Activated T-cell treated with anti-CD3 and anti-CD28 coated beads for 1 hour (primary cell): ENCODE results near the gene CLHC1.
A peak's percentile ranks its signal among the peaks of the same experiment; 100 is the strongest.
"Not testable (repeated sequence)": the region's sequence is repeated elsewhere in the genome, so short reads cannot be mapped to it uniquely, and the experiment has no call there.

Experiments
- DNase-seq: peaks from one replicate; pipeline ENCODE4 v3.0.0-alpha.2; 2020; ENCODE audit warnings: low read depth

Gene CLHC1

DNA sequence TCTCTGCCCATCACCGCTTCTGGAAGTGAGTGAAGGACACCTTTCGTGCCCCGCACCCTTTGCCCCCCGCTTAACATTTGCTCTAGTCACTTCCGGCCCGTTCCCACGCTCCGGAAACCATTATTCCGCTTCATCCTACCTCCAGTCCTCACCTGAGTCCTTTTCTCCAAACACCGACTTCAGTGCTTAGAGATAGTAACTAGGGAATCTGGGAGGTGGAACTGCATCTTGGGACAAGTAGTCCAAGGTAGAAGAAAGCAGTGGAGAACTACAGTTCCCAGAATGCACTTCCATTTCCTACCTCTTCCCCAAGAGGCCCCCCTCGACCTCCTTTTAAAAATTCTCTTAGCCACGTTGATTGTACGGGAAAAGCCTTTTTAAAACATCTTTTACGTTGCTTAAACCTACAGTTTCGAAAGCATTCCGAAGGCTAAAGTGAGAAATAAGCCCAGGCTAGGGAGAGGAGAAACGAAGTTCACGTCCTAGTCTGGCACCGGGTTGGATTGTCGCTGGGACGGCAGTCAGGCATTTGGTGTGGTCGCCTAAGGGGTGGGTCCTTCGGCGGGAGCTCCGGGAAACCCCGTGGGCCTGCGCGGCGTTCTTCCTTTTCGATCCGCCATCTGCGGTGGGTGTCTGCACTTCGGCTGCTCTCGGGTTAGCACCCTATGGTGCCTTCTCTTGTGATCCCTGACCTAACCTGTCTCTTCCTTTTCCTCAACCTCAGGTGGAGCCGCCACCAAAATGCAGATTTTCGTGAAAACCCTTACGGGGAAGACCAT, at the start of gene CLHC1, which contains the start of gene RPS27A:
CLHC1 (minus strand) TSS at position 210 of the 779 bp plus-strand sequence. CDS start 9,882 bp downstream, outside the sequence.
RPS27A (plus strand) TSS at position 605 of the 779 bp plus-strand sequence; CDS start at position 742, 137 bp downstream.
- peak; percentile 94 for DNase-seq

DNA sequence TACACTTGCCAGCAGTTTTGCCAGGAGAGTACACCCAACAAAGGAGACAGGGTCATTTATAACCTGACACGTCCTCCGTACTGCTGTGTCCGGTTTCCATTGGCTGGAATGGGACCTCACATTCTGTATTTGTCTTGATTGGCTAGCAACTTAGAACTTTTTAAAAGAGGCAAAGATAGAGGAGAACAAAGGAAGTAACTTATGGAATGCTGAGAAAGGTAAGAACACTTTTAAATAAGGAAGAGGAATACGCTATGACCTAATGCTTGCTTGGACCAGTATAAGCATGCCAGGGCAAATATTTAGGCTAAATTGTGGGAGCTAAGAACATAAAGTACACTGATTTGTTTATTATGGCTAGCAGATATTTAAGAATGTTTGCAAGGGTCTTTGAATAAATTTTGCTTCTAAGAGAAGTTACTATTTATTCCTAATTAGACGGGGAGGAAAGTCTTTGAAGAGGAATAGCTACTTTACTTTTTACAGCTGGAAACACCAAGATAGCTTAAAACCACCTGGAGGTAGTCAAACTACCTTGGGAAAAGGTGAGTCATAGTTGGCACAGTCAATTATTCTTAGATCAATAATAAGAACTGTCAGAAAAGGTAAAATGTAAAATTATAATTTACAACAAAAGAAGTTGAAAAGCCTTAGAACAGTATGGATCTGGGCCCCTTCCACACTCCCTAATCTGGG, 48.9 kb upstream of the CLHC1 start:
- not testable (repeated sequence) for DNase-seq

DNA sequence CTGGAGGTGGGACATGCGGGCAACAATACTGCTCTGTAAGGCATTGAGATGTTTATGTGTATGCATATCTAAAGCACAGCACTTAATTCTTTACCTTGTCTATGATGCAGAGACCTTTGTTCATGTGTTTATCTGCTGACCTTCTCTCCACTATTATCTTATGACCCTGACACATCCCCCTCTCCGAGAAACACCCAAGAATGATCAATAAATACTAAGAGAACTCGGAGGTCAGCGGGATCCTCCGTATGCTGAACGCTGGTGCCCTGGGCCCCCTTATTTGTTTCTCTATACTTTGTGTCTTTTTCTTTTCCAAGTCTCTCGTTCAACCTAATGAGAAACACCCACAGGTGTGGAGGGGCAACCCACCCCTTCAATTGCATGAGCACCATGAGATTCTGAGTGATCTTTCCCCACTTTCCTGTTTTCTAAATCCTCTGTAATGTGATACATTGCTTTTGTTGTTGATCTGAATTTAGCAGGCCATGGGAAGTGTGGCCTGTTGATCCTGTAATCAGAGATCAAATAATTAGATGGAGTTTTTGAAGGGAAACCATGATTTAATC, 47.8 kb upstream of the CLHC1 start:
- DNase-seq, result not testable (repeated sequence)

DNA sequence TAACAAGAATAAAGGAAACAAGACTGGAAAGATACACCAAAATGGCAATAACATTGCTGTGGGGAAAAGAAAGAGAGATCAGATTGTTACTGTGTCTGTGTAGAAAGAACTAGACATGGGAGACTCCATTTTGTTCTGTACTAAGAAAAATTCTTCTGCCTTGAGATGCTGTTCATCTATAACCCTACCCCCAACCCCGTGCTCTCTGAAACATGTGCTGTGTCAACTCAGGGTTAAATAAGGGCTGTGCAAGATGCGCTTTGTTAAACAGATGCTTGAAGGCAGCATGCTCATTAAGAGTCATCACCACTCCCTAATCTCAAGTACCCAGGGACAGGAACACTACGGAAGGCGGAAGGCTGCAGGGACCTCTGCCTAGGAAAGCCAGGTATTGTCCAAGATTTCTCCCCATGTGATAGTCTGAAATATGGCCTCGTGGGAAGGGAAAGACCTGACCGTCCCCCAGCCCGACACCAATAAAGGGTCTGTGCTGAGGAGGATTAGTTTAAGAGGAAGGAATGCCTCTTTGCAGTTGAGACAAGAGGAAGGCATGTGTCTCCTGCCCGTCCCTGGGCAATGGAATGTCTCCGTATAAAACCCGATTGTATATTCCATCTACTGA, 47.2 kb upstream of the CLHC1 start:
- DNase-seq, result not testable (repeated sequence)

DNA sequence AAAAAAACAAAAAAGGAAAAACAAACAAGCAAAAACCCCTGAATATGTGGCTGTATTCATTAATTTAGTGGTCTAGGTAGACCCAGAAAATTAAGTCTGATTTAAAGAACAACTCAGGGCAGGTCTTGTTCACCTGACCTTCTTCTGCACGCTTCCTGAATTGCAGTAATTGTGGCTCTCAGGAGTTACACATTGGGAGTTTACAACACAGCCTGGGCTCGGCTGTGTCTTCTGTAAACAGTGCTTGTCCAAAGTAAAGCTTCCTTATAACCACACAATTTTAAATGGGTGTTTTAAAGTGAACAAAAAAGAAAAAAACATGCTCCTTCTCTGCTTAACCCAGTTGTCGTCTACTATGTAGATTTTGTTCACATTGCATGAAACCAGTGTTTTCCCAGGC, 45.2 kb upstream of the CLHC1 start:
- DNase-seq, result no peak

DNA sequence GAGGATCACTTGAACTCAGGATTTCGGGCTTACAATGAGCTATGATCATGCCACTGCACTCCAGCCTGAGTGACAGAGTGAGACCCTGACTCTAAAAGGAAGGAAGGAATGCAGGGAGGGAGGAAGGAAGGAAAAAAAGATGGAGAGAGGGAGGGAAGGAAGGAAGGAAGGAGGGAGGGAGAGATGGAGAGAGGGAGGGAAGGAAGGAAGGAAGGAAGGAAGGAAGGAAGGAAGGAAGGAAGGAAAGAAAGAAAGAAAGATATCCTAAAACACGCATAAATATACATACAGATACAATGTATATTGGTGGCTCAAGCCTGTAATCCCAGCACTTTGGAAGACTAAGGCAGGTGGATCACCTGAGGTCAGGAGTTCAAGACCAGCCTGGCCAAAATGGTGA, 42.3 kb upstream of the CLHC1 start:
- not testable (repeated sequence) for DNase-seq

DNA sequence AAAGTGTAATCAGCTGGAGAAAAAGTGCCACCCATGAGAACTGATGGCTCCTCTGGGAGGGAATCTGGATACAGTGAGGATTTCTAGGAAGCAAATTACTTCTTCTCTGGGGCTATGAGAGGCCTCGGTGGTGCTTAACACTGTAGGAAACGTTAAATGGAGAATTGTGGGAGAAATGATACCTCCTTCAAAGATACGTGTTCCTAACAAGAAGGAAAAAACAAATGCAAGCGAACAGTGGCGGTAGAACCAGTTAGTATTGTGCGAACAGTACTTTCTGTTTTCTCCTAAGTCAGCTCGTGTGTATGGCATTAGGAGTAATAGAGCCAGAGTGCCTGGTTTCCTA, 37.5 kb upstream of the CLHC1 start:
- no peak for DNase-seq

DNA sequence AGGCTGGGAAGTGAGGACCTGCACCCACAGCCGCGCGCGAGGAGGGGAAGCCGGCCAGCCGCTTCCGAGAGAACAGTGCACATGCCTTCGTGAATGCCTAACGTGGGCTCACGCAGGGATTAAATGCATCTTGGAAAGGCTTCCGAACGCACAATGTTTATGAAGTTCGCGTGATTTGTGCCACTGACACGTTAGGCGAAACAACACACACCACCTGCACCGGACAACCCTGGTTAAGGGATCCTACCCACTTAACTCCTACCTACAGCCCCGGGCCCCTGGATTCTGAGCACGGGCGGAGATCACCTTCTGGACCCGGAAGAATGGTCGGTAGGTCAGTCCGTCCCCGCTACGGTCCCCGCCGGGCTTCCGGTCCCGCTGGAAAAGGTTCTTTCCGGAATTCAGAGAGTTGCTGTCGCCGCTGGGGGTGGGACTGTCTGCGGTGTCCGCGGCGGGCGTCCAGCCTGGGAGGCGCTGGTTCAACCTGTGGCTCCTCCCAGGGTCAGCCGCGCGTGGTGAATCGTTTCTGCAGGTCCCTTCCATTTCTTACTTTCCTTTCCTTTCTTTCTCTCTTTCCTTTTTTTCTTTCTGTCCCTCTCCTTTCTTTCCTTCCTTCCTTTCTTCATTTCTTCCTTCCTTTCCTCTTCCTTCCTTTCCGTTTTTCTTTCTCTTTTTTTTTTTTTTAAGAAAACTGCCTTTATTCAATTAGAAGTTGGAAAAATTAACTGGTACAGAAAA, 37.0 kb upstream of the CLHC1 start, which contains the start of gene MTIF2:
MTIF2 (minus strand) TSS at position 325 of the 738 bp plus-strand sequence. CDS start 5,373 bp downstream, outside the sequence.
- DNase-seq, result peak; percentile 75

DNA sequence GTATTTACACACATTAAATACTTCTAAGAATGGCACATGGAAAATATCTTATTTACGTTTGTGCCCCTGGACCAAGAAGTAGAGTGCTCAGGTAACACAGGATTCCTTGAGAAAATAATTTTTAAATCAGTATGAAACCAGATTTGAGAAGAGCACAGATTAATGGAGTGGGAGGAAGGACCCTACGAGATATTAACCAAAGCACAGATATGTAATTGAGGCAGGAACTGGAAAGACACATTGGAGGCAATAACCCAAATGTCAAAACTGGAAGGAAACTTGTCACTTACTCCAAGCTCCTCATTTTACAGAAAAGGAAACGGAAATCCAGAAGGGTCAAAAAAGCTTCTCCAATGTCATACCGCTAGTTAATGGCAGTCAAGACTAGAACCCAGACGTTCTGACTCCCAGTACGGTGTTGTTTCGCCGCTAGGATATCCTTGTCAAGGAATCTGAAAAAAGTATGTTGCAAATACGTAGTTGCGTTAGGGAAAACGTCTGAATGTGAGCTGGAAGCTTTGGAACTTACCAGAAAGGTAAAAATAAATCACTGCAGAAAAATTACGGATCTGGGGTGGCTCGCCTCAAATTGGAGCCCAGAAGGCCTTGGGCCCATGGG, 36.3 kb upstream of the CLHC1 start:
- no peak for DNase-seq

DNA sequence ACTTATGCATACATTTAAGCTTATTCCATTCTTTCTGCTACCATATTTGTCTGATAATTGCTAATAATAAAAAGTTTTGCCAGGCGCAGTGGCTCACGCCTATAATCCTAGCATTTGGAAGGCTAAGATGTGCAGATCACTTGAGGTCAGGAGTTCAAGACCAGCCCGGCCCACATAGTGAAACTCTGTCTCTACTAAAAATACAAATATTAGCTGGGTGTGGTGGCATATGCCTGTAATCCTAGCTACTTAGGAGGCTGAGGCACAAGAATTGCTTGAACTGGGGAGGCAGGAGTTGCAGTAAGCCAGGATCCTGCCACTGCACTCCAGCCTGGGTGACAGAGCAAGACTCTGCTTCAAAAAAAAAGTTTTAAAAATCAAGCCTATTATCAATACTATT, 27.5 kb upstream of the CLHC1 start:
- not testable (repeated sequence) for DNase-seq

DNA sequence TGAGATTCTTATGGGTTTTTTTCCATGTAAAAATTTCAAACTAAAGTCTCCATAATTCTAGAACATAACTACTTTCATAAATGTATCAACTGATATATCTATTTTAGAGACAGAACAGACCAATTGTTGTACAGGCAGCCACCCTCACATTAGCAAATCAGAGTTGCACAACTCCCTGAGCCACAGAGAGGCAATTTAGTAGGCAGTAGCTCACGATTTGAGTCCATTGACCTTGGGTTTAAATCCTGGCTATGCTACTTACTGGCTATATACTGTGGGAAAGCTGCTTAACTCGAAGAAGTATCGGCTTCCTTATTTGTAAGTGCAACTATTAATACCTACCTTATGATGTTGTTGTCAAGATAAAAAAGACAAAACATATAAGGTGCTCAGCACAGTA, 20.7 kb upstream of the CLHC1 start:
- DNase-seq, result no peak

DNA sequence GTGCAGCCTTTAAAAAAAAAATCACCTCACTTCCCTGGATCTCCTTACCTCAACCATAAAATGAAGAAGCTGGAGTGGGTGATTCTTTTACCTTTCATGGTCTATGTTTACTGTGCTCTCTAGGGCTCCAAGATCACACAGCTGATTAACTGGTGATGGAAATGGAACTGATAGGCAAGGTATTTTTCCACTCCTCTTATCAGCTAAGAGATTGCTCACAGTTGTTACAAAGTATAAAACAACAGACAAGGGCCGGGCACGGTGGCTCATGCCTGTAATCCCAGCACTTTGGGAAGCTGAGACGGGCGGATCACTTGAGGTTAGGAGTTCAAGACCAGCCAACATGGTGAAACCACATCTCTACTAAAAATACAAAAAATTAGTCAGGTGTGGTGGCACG, 14.9 kb upstream of the CLHC1 start:
- no peak for DNase-seq

DNA sequence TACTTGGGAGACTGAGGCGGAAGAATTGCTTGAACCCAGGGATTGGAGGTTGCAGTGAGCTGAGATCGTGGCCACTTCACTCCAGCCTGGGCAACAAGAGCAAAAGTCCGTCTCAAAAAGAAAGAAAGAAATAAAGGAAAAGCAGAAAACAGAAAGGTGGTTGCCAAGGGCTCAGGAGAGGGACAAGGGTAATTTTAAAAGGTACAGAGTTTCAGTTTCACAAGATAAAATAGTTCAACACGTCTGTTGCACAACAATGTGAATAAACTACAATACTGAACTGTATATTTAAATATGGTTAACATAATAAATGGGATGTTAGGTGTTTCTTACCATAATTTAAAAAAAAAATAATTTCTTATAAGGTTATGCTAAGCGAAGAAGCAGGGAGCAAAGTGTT, 13.3 kb upstream of the CLHC1 start:
- no peak for DNase-seq

DNA sequence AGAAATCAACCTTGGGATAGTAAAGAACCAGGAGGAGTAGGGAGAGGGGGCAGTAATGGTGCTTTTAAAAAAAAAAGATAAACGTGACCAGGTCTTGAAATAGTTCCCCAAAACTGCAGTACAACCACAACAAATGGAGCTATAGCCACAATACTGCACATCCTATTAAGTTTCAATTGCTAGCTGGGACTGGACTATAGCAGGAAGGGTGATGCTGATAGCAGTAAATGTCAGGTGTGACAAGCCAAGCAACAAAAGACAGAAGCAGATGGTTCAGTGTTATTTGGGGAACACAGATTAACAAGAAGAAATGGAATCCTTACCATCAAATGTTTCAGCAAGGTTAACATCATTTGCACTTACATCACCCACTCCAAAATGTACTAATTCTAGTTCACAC, 10.5 kb upstream of the CLHC1 start:
- no peak for DNase-seq

DNA sequence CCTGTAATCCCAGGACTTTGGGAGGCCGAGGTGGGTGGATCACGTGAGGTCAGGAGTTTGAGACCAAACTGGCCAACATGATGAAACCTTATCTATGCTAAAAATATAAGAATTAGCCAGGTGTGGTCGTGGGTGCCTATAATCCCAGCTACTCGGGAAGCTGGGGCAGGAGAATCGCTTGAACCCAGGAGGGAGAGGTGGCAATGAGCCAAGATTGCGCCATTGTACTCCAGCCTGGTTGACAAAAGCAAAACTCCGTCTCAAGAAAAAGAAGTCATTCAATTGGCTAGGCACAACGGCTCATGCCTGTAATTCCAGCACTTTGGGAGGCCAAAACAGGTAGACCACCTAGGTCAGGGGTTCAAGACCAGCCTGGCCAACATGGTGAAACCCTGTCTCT, 9.5 kb upstream of the CLHC1 start:
- DNase-seq, result not testable (repeated sequence)

DNA sequence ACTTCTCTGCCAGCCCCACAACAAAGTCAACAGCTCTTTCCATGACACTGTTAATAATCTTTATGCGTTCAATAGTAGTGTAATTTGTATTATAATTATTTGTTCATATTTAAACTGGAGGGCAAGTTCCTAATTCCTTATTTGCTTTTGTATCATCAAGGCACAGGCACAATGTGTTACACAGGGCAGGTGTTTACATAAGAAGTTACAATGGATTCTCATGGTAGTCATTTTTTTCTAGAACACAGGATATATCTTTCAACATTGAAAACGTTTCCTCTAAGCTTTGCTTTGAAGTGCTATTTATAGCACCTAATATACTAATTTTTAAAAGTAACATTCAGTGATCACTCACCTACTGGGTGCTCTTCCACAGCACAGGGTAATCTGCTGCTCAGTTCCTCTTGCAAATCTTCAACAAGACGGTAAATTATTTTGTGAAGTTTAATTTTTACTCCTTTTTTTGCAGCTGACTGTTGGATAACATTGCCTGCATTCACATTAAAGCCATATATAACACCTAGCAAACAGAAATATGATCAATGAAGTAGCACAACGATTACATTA, 7.6 kb upstream of the CLHC1 start:
- DNase-seq, result no peak

DNA sequence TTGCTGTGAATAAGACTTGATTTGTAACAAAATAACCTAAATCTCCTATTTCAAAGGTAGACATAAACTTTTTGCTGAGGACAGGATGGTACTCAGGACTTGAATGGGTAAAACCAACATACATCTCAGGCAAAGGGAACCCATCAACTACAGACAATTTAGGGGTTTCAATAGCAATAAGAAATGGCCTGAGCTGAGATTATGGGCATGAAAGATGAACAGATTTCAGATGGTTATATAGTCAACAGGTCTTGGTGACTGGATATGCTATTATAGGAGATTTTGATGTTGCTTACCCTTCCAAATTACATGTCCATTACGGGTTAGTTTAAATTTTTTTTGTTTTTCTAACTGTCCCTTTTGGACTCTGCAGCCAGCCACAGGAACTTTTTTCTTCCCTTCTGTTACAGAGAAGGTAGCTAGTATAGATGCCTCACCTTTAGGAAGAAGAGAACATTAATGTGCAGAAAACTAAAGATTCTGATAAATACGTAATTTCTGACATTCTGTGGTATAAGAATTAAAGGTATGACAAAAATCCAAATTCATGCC, 5.0 kb upstream of the CLHC1 start:
- DNase-seq, result no peak

DNA sequence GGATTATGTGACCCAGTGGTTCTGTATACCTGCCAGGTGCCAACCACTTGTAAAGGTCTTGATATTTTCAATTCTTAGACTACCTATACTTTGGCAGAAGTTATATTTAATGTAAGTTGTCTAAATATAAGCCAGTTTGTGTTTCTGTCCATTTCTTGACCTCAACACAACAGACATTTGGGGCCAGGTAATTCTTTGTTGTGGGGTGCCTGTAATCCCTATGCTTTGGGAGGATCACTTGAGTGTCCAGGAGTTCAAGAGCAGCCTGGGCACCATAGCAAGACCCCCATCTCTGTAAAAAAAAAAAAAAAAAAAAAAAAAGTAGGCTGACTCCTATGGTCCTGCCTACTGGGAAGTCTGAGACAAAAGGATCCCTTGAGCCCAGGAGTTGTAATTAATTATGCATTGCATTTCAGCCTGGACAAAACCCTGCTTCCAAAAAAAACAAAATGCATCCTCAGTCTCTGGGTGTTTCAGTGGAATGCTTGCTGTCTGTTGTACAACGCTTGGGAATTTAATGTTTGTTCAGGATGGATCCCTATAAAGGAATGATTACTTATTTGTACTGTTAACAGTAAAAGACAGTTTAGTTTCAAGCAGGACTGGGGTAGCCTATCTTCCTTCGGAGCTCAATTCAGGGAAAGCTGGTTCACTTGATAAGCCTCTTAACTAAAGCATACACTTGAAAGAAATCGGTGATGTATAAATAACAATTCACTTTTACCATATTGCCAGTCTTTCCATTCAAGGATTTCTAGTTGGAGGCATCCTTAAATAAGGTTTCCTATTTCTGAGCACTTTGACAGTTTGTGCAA, 3.8 kb upstream of the CLHC1 start:
- DNase-seq, result no peak

DNA sequence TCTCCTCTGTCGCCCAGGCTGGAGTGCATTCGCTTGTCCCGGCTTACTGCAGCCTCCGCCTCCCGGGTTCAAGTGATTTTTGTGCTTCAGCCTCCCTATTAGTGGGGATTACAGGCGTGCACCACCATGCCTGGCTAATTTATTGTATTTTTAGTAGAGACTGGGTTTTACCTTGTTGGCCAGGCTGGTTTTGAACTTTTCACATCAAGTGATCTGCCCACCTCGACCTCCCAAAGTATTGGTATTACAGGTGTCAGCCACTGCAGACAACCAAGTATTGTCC, 1.5 kb upstream of the CLHC1 start:
- no peak for DNase-seq
